Measurements from ENCODE around the gene GAB1. TPM values are rescaled to one million over a fixed set of nuclear protein-coding genes. Genes with fewer than 3 reads are reported as not detected.

Gene GAB1
- total and polyA plus RNA-seq, 2 donors = 3.9 to 6.9 TPM

DNA sequence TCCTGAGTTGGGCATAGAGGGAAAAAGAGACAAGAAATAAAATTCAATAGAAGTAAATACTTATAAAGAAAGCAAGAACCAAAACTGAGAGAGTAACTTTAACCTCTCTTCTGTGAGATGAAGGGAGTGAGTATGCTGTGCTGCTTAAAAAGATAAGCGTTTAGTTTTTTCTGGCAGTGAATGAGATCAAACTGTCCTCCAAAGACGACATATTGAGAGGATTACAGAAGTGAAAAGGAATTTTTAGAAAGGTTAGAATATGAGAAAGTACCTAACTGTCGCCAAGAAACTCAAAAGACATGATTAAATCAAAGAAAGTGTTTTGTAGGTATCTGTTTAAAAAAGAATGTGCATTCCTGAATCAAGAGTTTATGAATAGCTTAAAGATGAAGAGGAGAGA lies 16.0 kb downstream of the GAB1 start:
- no peaks in the 10 kb centered on the region for H3K36me3 ChIP-seq (ENCODE audit: control insufficient read depth in 2 of 2, insufficient read depth in 2 of 2, low read length in 1 of 2)
- no peaks in the 10 kb centered on the region for H3K9me3 ChIP-seq (ENCODE audit: control insufficient read depth in 2 of 2, insufficient read depth in 1 of 2, low read length in 1 of 2)
- peaks cover 6 to 9% of the 10 kb centered on the region in 2 donors for H3K4me1 ChIP-seq (ENCODE audit: control insufficient read depth in 2 of 2, insufficient read depth in 2 of 2, low read length in 2 of 2)
- no peak for DNase-seq (ENCODE audit: low read depth in 6 of 9, low spot score in 9 of 9)
- no peak overlapping the region for H3K27ac ChIP-seq (ENCODE audit: low read depth in 1 of 2, low read length in 1 of 2)
- WGBS = 90% methylated on average over 3 of the region's 3 CpGs
- H3K27me3 ChIP-seq (ENCODE audit: control insufficient read depth in 2 of 2, insufficient read depth in 1 of 2, low read length in 1 of 2) = no peaks in the 10 kb centered on the region
- H3K4me3 ChIP-seq (ENCODE audit: low read length in 2 of 2) = no peak overlapping the region

DNA sequence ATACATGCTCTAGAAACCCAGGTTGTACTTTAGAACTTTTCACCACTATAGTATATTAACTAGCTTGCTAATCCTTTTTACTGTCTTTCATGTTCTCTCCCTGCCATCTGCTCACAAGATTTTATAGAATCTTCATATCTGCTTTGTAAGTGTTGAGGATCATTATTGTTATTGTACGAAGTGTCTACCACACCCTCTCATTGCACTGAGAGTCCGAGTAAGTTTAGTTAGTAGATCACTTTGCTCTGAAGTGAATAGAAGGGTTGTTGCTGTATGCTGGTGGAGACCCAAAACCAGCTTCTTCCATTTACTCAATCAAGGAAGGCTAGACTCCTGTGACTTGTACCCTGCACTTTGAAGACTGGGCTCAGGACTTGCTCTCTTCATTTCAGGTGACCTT lies 17.1 kb downstream of the GAB1 start:
- Histone ChIP-seq H3K9me3 (ENCODE audit: control insufficient read depth in 2 of 2, insufficient read depth in 1 of 2, low read length in 1 of 2) (no peaks in the 10 kb centered on the region), H3K27ac (ENCODE audit: low read depth in 1 of 2, low read length in 1 of 2) (no peak overlapping the region), H3K4me1 (ENCODE audit: control insufficient read depth in 2 of 2, insufficient read depth in 2 of 2, low read length in 2 of 2) (peaks cover 7 to 11% of the 10 kb centered on the region in 2 donors), H3K27me3 (ENCODE audit: control insufficient read depth in 2 of 2, insufficient read depth in 1 of 2, low read length in 1 of 2) (no peaks in the 10 kb centered on the region), H3K4me3 (ENCODE audit: low read length in 2 of 2) (no peak overlapping the region), H3K36me3 (ENCODE audit: control insufficient read depth in 2 of 2, insufficient read depth in 2 of 2, low read length in 1 of 2) (no peaks in the 10 kb centered on the region)
- 97% methylated on average over 2 of the region's 2 CpGs for WGBS
- DNase-seq (ENCODE audit: low read depth in 6 of 9, low spot score in 9 of 9) = no peak

DNA sequence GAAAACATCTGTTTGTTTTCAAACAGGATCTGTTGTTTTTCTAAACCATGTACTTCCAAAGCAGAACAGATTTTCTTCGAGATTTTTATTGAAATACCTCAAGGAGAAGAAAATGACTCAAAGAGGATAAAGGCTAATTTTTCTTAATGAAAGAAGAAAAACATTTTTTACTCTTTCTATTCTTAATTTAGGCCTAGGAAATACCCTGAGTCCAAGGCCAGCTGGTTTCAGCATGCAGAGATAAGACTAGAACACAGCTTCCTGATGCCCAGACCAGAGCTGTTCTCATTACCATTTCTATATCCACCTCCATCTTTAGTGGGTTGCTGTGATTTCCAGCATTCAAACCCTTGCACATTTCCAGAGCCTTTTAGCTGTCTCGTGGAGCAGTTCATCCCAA lies 18.3 kb downstream of the GAB1 start:
- Histone ChIP-seq H3K36me3 (ENCODE audit: control insufficient read depth in 2 of 2, insufficient read depth in 2 of 2, low read length in 1 of 2) (no peaks in the 10 kb centered on the region), H3K27ac (ENCODE audit: low read depth in 1 of 2, low read length in 1 of 2) (peak overlapping the region in 1 of 2 donors; percentile 18), H3K4me3 (ENCODE audit: low read length in 2 of 2) (no peak overlapping the region), H3K27me3 (ENCODE audit: control insufficient read depth in 2 of 2, insufficient read depth in 1 of 2, low read length in 1 of 2) (no peaks in the 10 kb centered on the region), H3K4me1 (ENCODE audit: control insufficient read depth in 2 of 2, insufficient read depth in 2 of 2, low read length in 2 of 2) (peaks cover 17 to 22% of the 10 kb centered on the region in 2 donors), H3K9me3 (ENCODE audit: control insufficient read depth in 2 of 2, insufficient read depth in 1 of 2, low read length in 1 of 2) (no peaks in the 10 kb centered on the region)
- WGBS = 82% methylated on average over 2 of the region's 2 CpGs
- no peak for DNase-seq (ENCODE audit: low read depth in 6 of 9, low spot score in 9 of 9)

DNA sequence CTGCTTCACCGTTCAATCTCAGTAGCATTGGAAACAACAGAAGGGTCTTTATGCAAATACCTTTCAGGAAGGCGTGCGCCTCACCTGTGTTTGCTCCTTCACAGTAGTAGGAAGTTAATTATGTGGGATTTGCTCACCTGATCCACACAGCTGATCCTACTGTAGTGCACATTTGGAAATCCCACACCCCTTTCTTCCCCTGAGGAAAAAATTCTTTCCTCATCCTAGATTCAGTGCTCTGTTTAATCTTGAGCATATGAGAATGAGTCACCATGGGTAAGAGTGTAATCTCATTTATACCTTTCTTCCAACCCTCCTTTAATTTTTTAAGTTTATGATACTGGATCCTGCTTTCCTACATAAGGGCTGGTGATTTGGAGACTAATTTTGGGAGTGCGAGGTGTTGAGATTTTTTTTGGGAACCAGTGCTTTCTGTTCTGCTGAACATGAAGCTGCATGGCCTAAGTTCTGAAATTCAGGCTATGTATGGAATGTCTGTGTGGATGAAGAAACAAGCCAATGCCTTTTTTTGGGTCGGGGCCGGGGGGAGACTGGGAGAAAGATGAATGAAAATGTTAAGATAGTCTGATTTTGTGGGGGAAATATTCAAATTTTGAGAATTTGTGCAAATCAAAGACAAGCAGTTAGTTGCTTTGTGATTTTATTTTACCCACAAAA lies 19.0 kb downstream of the GAB1 start:
- 96% methylated on average over 6 of the region's 6 CpGs for WGBS
- Histone ChIP-seq H3K9me3 (ENCODE audit: control insufficient read depth in 2 of 2, insufficient read depth in 1 of 2, low read length in 1 of 2) (no peaks in the 10 kb centered on the region), H3K4me1 (ENCODE audit: control insufficient read depth in 2 of 2, insufficient read depth in 2 of 2, low read length in 2 of 2) (peaks cover 17 to 22% of the 10 kb centered on the region in 2 donors), H3K27ac (ENCODE audit: low read depth in 1 of 2, low read length in 1 of 2) (peak overlapping the region in 1 of 2 donors; percentile 38), H3K4me3 (ENCODE audit: low read length in 2 of 2) (no peak overlapping the region), H3K36me3 (ENCODE audit: control insufficient read depth in 2 of 2, insufficient read depth in 2 of 2, low read length in 1 of 2) (no peaks in the 10 kb centered on the region), H3K27me3 (ENCODE audit: control insufficient read depth in 2 of 2, insufficient read depth in 1 of 2, low read length in 1 of 2) (no peaks in the 10 kb centered on the region)
- DNase-seq (ENCODE audit: low read depth in 6 of 9, low spot score in 9 of 9) = no peak

DNA sequence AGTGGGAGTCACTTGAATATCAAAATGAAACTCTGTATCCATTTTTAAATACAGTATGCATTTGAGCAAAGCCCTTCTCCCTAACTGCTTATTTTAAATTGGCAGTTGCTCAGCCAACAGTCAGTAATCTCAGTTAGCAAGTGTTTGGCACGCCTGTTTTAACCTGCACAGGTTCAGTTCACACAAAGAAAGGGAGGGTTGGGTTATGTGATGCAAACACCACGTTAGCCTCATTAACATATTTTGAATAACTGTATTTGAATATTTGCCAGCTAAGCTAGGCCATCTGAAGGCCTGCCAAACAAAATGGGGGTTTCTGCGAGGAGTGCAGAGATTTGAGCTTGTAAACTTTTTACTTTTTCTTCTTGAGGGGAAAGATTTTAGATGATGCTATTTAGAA lies 19.8 kb downstream of the GAB1 start:
- DNase-seq (ENCODE audit: low read depth in 6 of 9, low spot score in 9 of 9) = no peak
- 94% methylated on average over 3 of the region's 3 CpGs for WGBS
- Histone ChIP-seq H3K27me3 (ENCODE audit: control insufficient read depth in 2 of 2, insufficient read depth in 1 of 2, low read length in 1 of 2) (no peaks in the 10 kb centered on the region), H3K36me3 (ENCODE audit: control insufficient read depth in 2 of 2, insufficient read depth in 2 of 2, low read length in 1 of 2) (no peaks in the 10 kb centered on the region), H3K9me3 (ENCODE audit: control insufficient read depth in 2 of 2, insufficient read depth in 1 of 2, low read length in 1 of 2) (no peaks in the 10 kb centered on the region), H3K27ac (ENCODE audit: low read depth in 1 of 2, low read length in 1 of 2) (peak overlapping the region in 1 of 2 donors; percentile 10), H3K4me3 (ENCODE audit: low read length in 2 of 2) (no peak overlapping the region), H3K4me1 (ENCODE audit: control insufficient read depth in 2 of 2, insufficient read depth in 2 of 2, low read length in 2 of 2) (peaks cover 18 to 25% of the 10 kb centered on the region in 2 donors)

DNA sequence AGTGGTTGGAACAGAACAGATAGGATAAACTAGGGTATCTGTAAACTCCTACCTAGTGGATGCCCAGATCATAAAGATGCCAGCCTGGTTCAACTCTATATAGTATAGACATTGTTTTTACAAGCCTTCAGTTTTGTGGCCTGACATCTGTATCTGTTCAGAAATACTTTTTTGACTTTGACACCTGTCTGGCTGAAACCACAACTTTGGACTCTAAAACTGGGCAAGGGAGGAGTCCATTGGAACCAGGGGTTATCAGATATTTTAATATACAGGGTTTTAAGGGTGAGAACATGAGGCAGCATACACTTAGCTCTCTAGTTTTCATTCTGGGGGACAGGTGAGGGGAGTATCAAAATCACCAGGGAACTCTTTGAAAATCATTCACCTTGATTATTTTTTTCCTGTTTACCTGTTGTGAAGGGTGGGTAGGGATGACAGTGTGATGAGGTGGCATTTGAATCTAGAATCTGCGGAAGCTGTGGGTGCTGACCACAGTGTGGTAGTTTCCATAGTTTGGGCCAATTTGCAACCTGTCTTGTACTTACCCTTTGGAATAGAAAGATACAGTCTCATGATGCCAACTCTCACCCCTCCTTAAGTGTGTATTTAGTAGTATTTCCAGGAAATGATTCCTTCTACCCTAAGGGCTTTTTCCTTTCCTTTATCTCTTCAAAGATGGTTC lies 20.6 kb downstream of the GAB1 start:
- no peaks in the 10 kb centered on the region for H3K27me3 ChIP-seq (ENCODE audit: control insufficient read depth in 2 of 2, insufficient read depth in 1 of 2, low read length in 1 of 2)
- H3K9me3 ChIP-seq (ENCODE audit: control insufficient read depth in 2 of 2, insufficient read depth in 1 of 2, low read length in 1 of 2) = no peaks in the 10 kb centered on the region
- peaks cover 22 to 27% of the 10 kb centered on the region in 2 donors for H3K4me1 ChIP-seq (ENCODE audit: control insufficient read depth in 2 of 2, insufficient read depth in 2 of 2, low read length in 2 of 2)
- DNase-seq (ENCODE audit: low read depth in 6 of 9, low spot score in 9 of 9) = no peak
- no peak overlapping the region for H3K4me3 ChIP-seq (ENCODE audit: low read length in 2 of 2)
- H3K27ac ChIP-seq (ENCODE audit: low read depth in 1 of 2, low read length in 1 of 2) = peak overlapping the region in 1 of 2 donors; percentile 23
- no peaks in the 10 kb centered on the region for H3K36me3 ChIP-seq (ENCODE audit: control insufficient read depth in 2 of 2, insufficient read depth in 2 of 2, low read length in 1 of 2)
- WGBS = 84% methylated on average over 1 of the region's 1 CpG

DNA sequence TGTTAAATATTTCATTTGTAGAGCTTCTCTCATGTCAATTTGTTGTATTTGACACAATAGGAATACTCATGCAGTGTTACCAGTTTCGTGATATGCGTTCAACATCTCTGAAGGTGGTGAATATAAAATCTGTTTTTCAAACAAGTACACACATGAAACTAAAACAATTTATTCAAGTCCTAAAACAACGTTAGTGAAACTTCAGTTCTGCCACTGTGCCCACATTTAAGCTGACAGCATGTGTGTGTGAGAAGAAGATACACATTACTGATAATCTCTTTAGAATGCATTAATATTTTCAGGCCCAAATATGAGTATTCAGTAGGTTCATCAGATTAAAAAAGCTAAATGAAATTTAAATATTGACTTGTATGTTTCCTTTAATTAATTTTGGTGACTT lies 21.7 kb downstream of the GAB1 start:
- Histone ChIP-seq H3K27me3 (ENCODE audit: control insufficient read depth in 2 of 2, insufficient read depth in 1 of 2, low read length in 1 of 2) (no peaks in the 10 kb centered on the region), H3K4me3 (ENCODE audit: low read length in 2 of 2) (no peak overlapping the region), H3K9me3 (ENCODE audit: control insufficient read depth in 2 of 2, insufficient read depth in 1 of 2, low read length in 1 of 2) (no peaks in the 10 kb centered on the region), H3K36me3 (ENCODE audit: control insufficient read depth in 2 of 2, insufficient read depth in 2 of 2, low read length in 1 of 2) (no peaks in the 10 kb centered on the region), H3K4me1 (ENCODE audit: control insufficient read depth in 2 of 2, insufficient read depth in 2 of 2, low read length in 2 of 2) (peaks cover 22 to 27% of the 10 kb centered on the region in 2 donors), H3K27ac (ENCODE audit: low read depth in 1 of 2, low read length in 1 of 2) (peak overlapping the region in 1 of 2 donors; percentile 93)
- 65% methylated on average over 3 of the region's 3 CpGs for WGBS
- no peak for DNase-seq (ENCODE audit: low read depth in 6 of 9, low spot score in 9 of 9)

DNA sequence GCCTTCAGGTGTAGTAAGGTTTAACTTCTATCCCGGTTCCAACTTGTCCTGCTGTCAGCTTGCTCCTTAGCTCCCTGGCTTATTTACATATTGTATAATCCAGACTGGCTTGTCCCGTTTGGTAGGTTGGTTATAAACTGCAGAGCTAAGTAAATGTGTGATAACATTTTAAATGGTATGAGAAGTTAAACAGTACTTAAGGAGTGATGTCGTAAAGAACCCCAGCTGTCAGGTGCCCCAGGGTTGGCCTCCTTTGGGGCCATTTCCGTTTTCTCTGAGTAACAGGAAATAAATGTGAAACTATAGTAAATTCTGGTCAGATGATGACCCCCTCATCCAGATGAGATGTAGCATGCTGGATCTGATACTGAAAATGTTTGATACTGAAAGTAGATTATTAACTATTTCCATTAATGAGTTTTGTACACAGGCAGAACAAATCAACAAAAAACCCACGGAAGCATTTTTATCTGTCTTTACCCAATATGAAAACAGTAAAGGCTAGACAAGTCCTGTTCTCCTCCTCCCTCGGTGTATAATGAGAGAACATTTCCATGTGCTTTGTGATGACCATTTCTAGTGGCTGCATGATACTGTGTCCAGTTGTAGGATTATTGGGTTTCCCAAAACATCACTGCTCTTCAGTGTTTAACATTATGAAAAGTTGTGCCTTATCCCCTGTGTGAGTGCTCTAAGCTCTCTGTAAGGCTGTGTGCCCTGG lies 22.4 kb downstream of the GAB1 start:
- H3K4me3 ChIP-seq (ENCODE audit: low read length in 2 of 2) = peak overlapping the region; percentile 1 to 23
- DNase-seq (ENCODE audit: low read depth in 6 of 9, low spot score in 9 of 9) = peak; percentile 49 to 91 (median 74)
- H3K4me1 ChIP-seq (ENCODE audit: control insufficient read depth in 2 of 2, insufficient read depth in 2 of 2, low read length in 2 of 2) = peaks cover 22 to 27% of the 10 kb centered on the region in 2 donors
- H3K27ac ChIP-seq (ENCODE audit: low read depth in 1 of 2, low read length in 1 of 2) = peak overlapping the region; percentile 86 to 93
- H3K9me3 ChIP-seq (ENCODE audit: control insufficient read depth in 2 of 2, insufficient read depth in 1 of 2, low read length in 1 of 2) = peaks cover 0 to 4% of the 10 kb centered on the region in 2 donors
- H3K36me3 ChIP-seq (ENCODE audit: control insufficient read depth in 2 of 2, insufficient read depth in 2 of 2, low read length in 1 of 2) = no peaks in the 10 kb centered on the region
- H3K27me3 ChIP-seq (ENCODE audit: control insufficient read depth in 2 of 2, insufficient read depth in 1 of 2, low read length in 1 of 2) = no peaks in the 10 kb centered on the region
- 5% methylated on average over 6 of the region's 6 CpGs for WGBS

DNA sequence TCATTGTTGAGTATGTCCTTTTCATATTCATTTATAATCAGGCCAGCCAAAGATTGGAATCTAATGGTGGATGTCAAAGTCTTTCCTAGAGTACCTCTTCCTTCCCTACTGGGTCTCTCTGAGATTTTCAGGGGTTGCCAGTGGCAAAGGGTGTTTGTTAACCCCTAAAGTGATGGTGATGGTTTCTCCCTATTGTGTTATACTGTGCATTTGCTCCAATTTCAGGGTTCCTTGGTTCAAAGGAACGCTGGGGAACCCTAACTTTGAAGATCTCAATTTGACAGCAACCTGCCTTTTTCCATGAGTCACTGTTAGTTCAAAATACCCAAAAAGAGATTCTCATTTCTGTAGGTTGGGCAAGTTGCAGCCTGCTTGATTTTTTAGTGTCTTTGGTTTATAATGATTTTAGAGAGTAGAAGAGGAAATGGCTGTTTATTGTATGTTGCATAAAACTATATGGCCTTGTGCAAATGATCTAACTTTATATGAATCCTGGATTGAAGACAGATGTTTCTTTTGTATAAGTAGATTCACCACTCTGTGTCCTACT lies 23.0 kb downstream of the GAB1 start:
- no peaks in the 10 kb centered on the region for H3K27me3 ChIP-seq (ENCODE audit: control insufficient read depth in 2 of 2, insufficient read depth in 1 of 2, low read length in 1 of 2)
- peak in 5 of 9 donors; percentile 13 to 69 (median 29) for DNase-seq (ENCODE audit: low read depth in 6 of 9, low spot score in 9 of 9)
- peaks cover 22 to 27% of the 10 kb centered on the region in 2 donors for H3K4me1 ChIP-seq (ENCODE audit: control insufficient read depth in 2 of 2, insufficient read depth in 2 of 2, low read length in 2 of 2)
- WGBS = 42% methylated on average over 1 of the region's 1 CpG
- H3K36me3 ChIP-seq (ENCODE audit: control insufficient read depth in 2 of 2, insufficient read depth in 2 of 2, low read length in 1 of 2) = no peaks in the 10 kb centered on the region
- H3K9me3 ChIP-seq (ENCODE audit: control insufficient read depth in 2 of 2, insufficient read depth in 1 of 2, low read length in 1 of 2) = peaks cover 0 to 4% of the 10 kb centered on the region in 2 donors
- no peak overlapping the region for H3K4me3 ChIP-seq (ENCODE audit: low read length in 2 of 2)
- peak overlapping the region; percentile 86 to 93 for H3K27ac ChIP-seq (ENCODE audit: low read depth in 1 of 2, low read length in 1 of 2)

Measured in thymus (tissue), 11 donors.